Activated naive CD4-positive, alpha-beta T cell treated with anti-CD3 and anti-CD28 coated beads, Interleukin-2, amount 50 U/mL, for 72 hours (primary cell): ENCODE data around the gene RASD2. TPM values are rescaled to one million over a fixed set of nuclear protein-coding genes. Genes with fewer than 3 reads are reported as not detected.

Experiments used
- ATAC-seq, 2 donors: fragments of 150-1000 bp; cut with Tn5 transposase; 2 replicates each; pipeline ENCODE4 v1.10.0; 2021; ENCODE audit warnings: mild to moderate bottlenecking in 2 of 2, moderate library complexity in 2 of 2
- DNase-seq, 2 donors: peaks; one replicate each; pipeline ENCODE4 v3.0.0; 2021 to 2022; ENCODE audit warnings: low spot score in 2 of 2
- H3K27ac Mint-ChIP-seq, 2 donors: one replicate each; pipeline ENCODE4 v1.8.0; 2022; ENCODE audit warnings: mild to moderate bottlenecking in 2 of 2, mixed read lengths in 2 of 2
- H3K36me3 Mint-ChIP-seq, 2 donors: one replicate each; pipeline ENCODE4 v1.8.0; 2022; ENCODE audit warnings: mixed read lengths in 2 of 2
- H3K9me3 Mint-ChIP-seq, 2 donors: one replicate each; pipeline ENCODE4 v1.8.0; 2022; ENCODE audit warnings: mixed read lengths in 2 of 2
- total RNA-seq, 2 donors: library from RNA; stranded (reverse); gene quantifications; one replicate each; pipeline ENCODE4 v1.2.3, GENCODE V29; 2022

The RASD2 gene
- total RNA-seq, 2 donors from 2014 or later = 0.08 to 0.46 TPM

GRCh38 chr22:35564975-35565867, 24.6 kb downstream of the RASD2 start:
- ATAC-seq (no peak), DNase-seq (no peak)
- H3K36me3 Mint-ChIP-seq = no peaks in the 10 kb centered on the region

DNA sequence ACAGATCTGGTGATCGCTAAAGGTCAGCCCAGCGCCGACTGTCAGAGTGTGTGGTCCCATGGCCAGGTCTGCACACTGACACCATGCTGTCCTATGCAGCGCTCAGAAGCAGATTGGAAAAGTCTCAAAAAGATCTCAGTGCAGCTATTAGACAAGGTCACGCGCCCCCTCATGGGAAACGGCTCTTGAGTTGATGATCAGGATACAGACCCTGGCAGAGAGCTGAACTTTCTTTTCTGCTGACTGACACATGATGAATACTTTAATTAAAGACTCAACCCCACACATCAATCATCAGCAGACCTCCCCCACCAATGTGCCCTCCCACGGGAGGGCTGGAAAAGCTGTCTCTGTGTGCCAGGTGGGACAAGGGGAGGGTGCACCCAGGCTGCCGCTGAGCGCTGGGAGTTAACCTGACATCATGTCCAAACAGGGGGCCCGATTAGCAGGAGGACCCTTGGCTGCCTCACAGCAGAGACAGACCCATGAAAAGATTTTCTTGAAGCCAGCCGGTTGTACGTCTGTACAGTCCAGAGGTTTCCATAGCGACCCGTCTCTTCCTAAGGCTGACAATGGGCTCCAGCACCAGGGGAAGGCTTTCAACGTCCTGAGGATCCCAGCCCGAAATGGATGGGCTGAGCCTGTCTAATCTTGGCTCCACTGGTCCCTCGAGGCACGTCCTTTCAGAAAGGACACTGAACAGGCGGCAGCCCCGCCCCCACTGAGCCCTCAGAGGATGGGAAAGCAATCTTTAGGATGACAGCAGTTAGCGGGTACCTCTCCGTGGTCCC, 26.9 kb downstream of the RASD2 start:
- no peak overlapping the region for H3K27ac Mint-ChIP-seq
- no peak for DNase-seq
- no peak for ATAC-seq
- H3K9me3 Mint-ChIP-seq = no peaks in the 10 kb centered on the region
- H3K36me3 Mint-ChIP-seq = no peaks in the 10 kb centered on the region

More at GRCh38 chr22:35564975-35565867, 24.6 kb downstream of the RASD2 start:
- no peaks in the 10 kb centered on the region for H3K9me3 Mint-ChIP-seq
- H3K27ac Mint-ChIP-seq = no peak overlapping the region

DNA sequence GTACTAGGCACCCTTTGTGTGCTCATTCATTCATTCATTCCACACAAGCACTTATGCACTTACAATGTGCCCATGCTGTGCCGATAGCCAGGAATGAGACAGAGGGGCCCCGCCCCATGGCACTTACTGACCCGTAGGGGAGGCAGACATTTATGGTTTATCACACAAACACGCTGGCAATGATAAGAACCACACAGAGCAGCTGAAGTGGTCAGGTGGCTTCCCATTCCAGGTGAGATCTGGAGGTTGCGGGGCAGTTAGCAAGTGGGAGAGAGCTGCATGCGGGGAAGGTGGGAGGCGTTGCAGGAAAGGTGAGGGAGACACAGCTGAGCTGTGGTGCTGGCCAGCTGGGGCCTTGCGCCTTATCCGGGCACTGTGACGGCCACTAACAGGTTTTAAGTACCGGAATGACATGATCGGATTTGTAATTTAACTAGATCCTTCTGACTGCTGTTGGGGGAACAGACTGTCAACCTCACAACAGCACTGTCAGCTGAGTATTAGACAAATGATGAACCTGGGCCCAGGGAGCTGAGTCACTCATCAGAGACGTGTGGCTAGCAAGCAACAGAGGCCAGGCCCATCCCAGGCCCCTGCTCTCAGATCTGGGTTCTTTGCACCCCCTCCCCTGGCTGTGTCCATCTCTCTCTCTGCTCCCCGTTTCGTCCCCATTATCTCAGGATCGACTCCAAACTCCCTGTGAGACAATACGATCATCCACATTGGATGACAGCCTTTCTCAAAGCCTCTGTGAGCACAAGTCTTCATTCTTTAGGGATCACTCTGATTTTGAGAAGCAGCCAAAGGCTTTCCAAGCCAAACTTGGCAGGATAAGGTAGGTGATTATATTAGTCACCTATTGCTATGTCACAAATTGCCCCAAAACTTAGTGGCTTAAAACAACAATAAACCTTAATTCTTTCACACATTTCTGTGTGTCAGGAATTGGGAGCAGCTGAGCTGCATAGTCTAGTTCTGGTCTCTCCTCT, 28.4 kb downstream of the RASD2 start:
- DNase-seq = no peak
- Mint-ChIP-seq H3K36me3 (no peaks in the 10 kb centered on the region), H3K9me3 (no peaks in the 10 kb centered on the region), H3K27ac (no peak overlapping the region)
- ATAC-seq = no peak

DNA sequence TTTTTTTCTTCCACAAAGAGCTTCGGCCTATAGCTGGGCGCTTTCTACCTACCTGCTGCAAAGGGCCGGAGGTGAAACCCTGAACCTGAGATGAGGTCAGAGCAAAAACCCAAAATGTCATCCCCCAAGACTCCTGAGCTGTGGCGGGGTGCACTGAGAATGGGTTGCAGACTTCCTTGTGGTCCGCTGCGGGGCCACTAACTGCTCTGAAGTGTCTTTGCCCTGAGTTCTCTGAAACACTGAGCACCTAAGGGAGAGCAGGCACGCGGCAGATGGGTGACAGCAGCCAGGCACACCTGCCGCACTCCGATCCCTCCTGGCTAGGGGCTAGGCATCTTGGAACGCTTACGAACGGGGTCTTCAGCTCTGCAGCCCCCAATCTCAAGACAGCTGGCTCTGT, 29.3 kb downstream of the RASD2 start:
- Mint-ChIP-seq H3K36me3 (no peaks in the 10 kb centered on the region), H3K27ac (no peak overlapping the region), H3K9me3 (no peaks in the 10 kb centered on the region)
- no peak for DNase-seq
- ATAC-seq = no peak

DNA sequence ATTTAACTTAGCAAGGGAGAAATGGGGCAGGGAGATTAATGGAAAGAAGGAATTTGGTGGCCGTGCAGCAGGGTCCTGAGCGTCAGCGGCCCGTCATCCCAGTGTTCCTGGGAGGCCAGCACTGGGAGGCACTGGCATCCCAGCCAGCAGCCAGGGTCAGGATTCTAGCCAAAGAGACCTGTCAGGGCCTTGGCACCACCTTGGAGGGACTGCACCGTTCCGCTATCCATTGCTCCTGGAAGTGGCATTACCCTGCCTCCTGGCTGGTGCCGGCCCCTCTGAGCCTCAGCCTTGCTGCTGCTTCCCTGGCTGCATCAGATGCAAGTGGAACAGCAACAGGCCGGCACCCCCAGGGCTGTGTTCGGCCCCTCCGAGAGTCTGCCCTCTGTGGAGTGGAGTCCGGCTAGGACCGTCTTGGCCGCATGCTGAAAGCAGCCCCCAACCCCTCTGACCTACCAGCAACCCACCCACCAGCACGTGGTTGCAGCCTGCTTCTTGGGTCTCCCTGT, 30.1 kb downstream of the RASD2 start:
- Mint-ChIP-seq H3K9me3 (no peaks in the 10 kb centered on the region), H3K36me3 (no peaks in the 10 kb centered on the region), H3K27ac (no peak overlapping the region)
- DNase-seq (no peak), ATAC-seq (no peak)

DNA sequence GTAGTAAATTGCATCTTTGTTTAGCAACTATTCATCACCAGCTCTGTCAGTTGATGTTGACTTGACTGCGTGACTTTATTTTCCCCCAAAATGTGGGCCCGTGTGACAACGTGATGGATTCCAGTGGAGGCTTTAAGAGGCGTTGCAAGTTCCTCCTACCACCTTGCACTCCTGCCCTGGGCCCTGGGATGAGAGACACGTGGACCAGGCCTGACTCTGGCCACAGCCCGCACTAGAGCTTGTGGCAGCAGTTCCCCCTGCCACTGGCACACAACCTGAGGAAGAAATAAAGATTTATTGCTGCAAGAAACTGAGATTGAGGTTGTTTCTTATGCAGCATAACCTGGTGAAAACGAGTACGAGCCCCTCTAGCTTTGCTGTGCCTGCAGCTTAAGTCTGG, 31.9 kb downstream of the RASD2 start:
- DNase-seq = no peak
- H3K27ac Mint-ChIP-seq = no peak overlapping the region
- H3K36me3 Mint-ChIP-seq = no peaks in the 10 kb centered on the region
- peaks cover 0 to under 1% of the 10 kb centered on the region in 2 donors for H3K9me3 Mint-ChIP-seq
- ATAC-seq = no peak

DNA sequence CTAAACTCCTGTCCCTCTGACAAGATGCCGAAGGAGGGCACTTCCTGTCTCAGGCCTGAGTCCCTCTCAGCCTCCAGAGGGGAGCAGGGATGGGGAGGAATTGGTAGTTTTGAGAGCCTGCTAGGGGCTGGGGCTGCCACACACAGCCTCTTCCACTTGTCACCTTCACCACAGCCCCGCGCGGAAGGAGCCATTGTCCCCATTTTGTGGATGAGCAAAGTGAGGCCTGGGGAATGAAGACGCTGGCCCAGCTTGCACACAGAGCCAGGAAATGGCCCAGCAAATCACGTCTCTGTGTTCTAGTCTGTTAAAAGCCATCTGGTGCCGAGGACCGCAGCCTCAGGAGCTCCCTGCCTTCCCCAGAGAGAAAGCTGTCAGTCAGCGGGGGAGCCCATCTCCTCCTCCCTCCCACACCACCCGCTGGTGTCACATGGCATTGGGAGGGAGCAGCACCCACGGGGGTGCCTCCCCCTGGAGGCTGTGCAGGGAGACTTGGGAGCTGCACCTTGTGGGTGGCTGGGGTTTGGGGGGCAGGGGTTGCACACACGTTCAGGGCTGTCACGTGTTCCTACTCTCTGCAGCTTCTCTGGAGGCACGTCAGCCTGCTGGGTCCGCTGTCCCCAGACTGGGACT, 34.6 kb downstream of the RASD2 start:
- ATAC-seq (no peak), DNase-seq (no peak)
- no peaks in the 10 kb centered on the region for H3K36me3 Mint-ChIP-seq
- no peak overlapping the region for H3K27ac Mint-ChIP-seq
- peaks cover 0 to 5% of the 10 kb centered on the region in 2 donors for H3K9me3 Mint-ChIP-seq

DNA sequence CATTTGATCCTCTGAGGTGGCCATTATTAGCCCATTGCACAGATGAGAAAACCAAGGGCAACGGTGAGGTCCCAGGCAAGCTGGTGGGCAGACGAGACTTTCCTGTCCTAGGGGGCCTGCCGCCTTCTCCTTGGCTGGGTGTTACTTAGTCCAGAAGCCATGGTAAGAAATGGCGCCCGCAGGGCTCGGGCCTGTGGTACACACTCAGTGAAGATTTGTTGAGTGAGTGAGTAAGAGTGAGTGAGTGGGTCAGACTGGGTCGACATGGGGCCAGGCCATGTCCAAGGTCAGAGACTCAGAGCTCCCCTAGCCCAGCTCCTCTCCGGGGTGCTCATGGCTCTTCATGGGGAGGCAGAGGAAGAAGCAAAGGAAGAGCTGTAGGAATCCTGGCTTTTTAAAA, 36.0 kb downstream of the RASD2 start:
- peaks cover 0 to 5% of the 10 kb centered on the region in 2 donors for H3K9me3 Mint-ChIP-seq
- no peak for DNase-seq
- ATAC-seq = no peak
- H3K27ac Mint-ChIP-seq = peak overlapping the region in 1 of 2 donors; percentile 12
- no peaks in the 10 kb centered on the region for H3K36me3 Mint-ChIP-seq

DNA sequence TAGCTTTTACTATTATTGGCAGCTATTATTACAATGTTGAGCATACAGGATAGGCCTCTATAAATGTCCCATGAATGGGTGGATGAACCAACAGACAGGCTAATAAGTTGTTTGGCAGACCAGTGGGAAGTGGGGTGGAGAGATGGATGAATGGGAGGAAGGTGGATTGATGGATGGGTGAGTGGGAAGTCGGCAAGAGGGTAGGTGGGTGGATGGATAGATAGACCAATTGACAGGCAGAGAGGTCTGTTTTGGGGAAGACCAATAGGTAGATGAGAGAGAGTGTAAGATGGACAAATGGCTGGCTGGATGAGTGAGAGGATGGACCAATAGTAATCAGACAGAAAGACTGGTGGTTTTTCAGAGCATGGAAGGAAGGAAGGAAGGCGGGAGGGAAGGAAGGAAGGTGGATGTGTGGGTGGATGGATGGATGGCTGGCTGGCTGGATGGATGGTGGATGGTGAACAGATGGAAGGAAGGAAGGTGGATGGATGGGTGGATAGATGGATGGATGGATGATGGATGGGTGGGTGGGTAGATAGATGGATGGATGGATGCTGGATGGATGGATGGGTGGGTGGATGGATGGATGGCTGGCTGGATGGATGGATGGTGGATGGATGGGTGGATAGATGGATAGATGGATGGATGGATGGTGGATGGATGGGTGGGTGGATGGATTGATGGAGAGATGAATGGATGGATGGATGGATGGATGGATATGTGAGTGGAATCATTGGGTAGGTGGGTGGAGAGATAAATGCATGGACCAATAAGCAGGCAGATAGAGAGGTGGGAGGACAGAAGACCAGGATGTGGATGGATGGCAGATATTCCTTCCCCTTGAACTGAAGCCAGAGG, 37.4 kb downstream of the RASD2 start:
- no peak overlapping the region for H3K27ac Mint-ChIP-seq
- DNase-seq = no peak
- H3K36me3 Mint-ChIP-seq = no peaks in the 10 kb centered on the region
- peaks cover 0 to 5% of the 10 kb centered on the region in 2 donors for H3K9me3 Mint-ChIP-seq
- no peak for ATAC-seq

DNA sequence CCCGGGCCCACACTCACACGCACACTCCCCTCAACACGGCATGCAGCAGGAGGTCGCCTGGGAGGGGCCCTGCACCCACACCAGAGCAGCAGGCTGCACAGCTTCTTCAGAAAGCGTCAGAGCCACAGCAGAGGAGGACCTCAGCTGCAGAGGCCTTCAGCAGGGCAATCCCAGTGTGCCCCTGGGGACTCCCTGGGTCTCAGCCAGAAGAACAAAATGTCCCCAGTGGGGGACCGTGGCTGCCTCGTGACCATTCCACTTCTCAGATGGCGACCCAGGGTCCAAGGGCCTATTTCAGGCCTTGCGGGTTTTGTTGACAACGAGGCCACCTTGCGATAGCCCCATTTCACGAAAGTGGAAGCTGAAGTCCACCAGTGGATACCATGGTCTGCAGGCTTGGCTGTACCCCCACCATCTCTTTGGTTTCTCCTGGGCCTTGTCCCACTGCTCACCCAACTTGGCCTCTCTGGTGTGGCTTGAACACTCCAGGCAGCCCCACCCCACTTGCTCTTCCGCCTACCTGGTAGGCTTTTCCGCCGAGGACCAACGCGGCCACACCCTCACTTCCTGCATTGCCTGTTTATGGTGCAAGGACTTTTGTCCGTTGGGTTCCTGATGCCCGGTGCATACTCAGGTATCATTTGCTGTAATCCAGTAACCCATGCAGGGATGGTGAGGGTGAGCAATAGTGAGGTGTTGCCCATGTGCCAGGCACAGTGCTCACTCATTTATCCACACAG, 38.4 kb downstream of the RASD2 start:
- no peak overlapping the region for H3K27ac Mint-ChIP-seq
- H3K36me3 Mint-ChIP-seq = no peaks in the 10 kb centered on the region
- ATAC-seq (no peak), DNase-seq (no peak)
- peaks cover 0 to 5% of the 10 kb centered on the region in 2 donors for H3K9me3 Mint-ChIP-seq

- no peak for DNase-seq
- no peaks in the 10 kb centered on the region for H3K36me3 Mint-ChIP-seq
These were observed 39.9 kb downstream of the RASD2 start for GRCh38 chr22:35580351-35581022.

DNA sequence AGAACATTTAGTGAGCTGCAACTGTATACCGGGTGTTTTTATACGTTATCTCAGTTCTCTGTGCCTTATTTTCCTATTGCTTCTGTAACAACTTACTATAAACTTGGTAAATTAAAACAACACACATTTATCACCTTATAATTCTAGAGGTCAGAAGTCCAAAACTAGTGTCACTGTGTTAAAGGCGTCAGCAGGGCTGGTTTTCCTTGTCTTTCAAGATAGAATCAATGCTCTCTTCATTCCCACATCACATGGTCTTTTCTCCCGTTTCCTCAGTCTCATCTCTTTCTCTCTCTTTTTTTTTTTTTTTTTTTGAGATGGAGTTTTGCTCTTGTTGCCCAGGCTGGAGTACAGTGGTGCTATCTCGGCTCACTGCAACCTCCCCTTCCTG, 40.4 kb downstream of the RASD2 start:
- Mint-ChIP-seq H3K27ac (no peak overlapping the region), H3K9me3 (peaks cover 0 to 5% of the 10 kb centered on the region in 2 donors), H3K36me3 (no peaks in the 10 kb centered on the region)
- DNase-seq (no peak), ATAC-seq (no peak)

More at GRCh38 chr22:35580351-35581022, 39.9 kb downstream of the RASD2 start:
- no peak overlapping the region for H3K27ac Mint-ChIP-seq
- H3K9me3 Mint-ChIP-seq = peaks cover 0 to 5% of the 10 kb centered on the region in 2 donors
- no peak for ATAC-seq

- Mint-ChIP-seq H3K9me3 (peaks cover 0 to 5% of the 10 kb centered on the region in 2 donors), H3K36me3 (no peaks in the 10 kb centered on the region), H3K27ac (no peak overlapping the region)
- DNase-seq (no peak), ATAC-seq (peak in 1 of 2 donors; percentile 11)
These were observed 41.7 kb downstream of the RASD2 start for GRCh38 chr22:35582218-35582860.
